ENCODE data around the gene C15orf39. TPM values are rescaled to one million over a fixed set of nuclear protein-coding genes. Genes with fewer than 3 reads are reported as not detected.
"Not testable (repeated sequence)": the region's sequence is repeated elsewhere in the genome, so short reads cannot be mapped to it uniquely, and the experiment has no call there.

Gene C15orf39
- total and polyA plus RNA-seq, 9 of the 15 experiments (the other 6 are each of a cell fraction or from before 2014, with no cell fraction given), result 0.31 to 29.8 (median 4.4) TPM

- TF ChIP-seq TEAD4 (IDR thresholded peaks at IDR 0.05; ENCODE audit: low read length) (peak; percentile 70; the same call in 1 of the 2 replicates), DDX20 (tag; IDR thresholded peaks at IDR 0.05; ENCODE audit: low read depth) (peak; percentile 65; the same call in 1 of the 2 replicates), TBL1XR1 (IDR thresholded peaks at IDR 0.05; ENCODE audit: low read length in 2 of 2) (peak in 1 of 2 experiments; percentile 77; a peak in 2 of 4 replicates), ZNF592 (IDR thresholded peaks at IDR 0.05) (peak; percentile 20; the same call in 1 of the 2 replicates), ESRRA (IDR thresholded peaks at IDR 0.05; ENCODE audit: borderline replicate concordance, low read depth) (peak; percentile 89; the same call in 1 of the 2 replicates), CHAMP1 (IDR thresholded peaks at IDR 0.05) (0 out of 2 replicates have a peak, but pooled peaks have one; percentile 22), PTRF (tag; IDR thresholded peaks at IDR 0.05) (0 out of 2 replicates have a peak, but pooled peaks have one; percentile 63), SMAD4 (CRISPR knock-in tag; conservative IDR thresholded peaks at IDR 0.05) (peak; percentile 98), LCOR (CRISPR knock-in tag; IDR thresholded peaks at IDR 0.05) (0 out of 2 replicates have a peak, but pooled peaks have one; percentile 46), HDAC1 (IDR thresholded peaks at IDR 0.05) (0 out of 4 replicates have a peak, but pooled peaks of 1 of the 2 experiments have one; percentile 21), KDM1A (IDR thresholded peaks at IDR 0.05) (peak; percentile 62 to 76; a peak in 3 of 4 replicates), PTTG1 (tag; IDR thresholded peaks at IDR 0.05; ENCODE audit: low read depth) (peak; percentile 70; the same call in 1 of the 2 replicates), DACH1 (IDR thresholded peaks at IDR 0.05; ENCODE audit: partially characterized antibody) (peak; percentile 37), NCOA2 (IDR thresholded peaks at IDR 0.05; ENCODE audit: partially characterized antibody in 2 of 2) (peak in 1 of 2 experiments; percentile 49), TRIM28 (IDR thresholded peaks at IDR 0.05) (0 out of 2 replicates have a peak, but pooled peaks have one; percentile 57), MLLT1 (IDR thresholded peaks at IDR 0.05) (peak in 1 of 2 experiments; percentile 92; a peak in 2 of 4 replicates), HES1 (IDR thresholded peaks at IDR 0.05; ENCODE audit: low read depth) (peak; percentile 45; the same call in 1 of the 2 replicates), TRIM24 (IDR thresholded peaks at IDR 0.05) (peak; percentile 47 to 69; a peak in 3 of 4 replicates)
- TF ChIP-seq TEAD4 (CRISPR knock-in tag; IDR thresholded peaks at IDR 0.05; ENCODE audit: borderline replicate concordance), result not testable (repeated sequence)
These were observed 35.1 kb upstream of the C15orf39 start (continued) for GRCh38 chr15:75166489-75167063.
